NCI-H510A (cell line): Measurements from ENCODE around the gene HHATL.
A peak's percentile ranks its signal among the peaks of the same experiment; 100 is the strongest.

Source experiments
- DNase-seq: peaks from one replicate; lab custom pipeline; 2025; lab: John Stamatoyannopoulos, UW

Gene HHATL

DNA sequence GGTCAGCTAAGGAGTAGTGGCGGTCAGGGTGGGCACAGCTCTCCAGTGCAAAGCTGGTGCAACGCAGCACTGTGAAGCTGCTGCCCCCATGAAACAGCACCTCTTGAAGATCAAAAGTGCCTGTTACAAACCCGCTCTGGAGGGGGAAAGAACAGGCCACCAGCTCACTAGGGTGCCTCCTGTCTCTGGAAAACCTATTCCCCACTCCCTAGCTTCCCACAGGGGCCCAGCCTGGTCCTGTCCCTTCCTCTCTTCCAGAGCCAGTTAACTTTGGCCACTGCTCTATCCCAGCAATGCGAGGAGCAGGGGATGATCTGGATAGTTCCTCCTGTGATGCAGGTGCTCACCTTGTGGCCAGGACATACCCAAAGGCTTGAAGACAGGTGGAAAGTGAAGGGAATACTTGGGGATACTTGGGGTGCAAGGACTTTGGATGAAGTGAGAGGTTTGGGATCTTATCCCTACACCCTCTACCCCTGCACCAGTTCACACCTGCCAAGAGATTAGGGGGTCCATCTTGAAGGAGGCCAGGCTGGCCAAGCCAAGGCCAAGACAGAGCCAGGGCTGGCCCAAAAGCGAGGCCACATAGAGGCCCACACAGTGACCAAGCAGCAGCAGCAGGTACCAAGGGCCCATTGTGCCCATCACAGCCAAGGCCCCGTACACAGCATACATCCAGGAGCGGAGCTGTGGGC is 4.2 kb downstream of the HHATL start:
- DNase-seq, result no peak

DNA sequence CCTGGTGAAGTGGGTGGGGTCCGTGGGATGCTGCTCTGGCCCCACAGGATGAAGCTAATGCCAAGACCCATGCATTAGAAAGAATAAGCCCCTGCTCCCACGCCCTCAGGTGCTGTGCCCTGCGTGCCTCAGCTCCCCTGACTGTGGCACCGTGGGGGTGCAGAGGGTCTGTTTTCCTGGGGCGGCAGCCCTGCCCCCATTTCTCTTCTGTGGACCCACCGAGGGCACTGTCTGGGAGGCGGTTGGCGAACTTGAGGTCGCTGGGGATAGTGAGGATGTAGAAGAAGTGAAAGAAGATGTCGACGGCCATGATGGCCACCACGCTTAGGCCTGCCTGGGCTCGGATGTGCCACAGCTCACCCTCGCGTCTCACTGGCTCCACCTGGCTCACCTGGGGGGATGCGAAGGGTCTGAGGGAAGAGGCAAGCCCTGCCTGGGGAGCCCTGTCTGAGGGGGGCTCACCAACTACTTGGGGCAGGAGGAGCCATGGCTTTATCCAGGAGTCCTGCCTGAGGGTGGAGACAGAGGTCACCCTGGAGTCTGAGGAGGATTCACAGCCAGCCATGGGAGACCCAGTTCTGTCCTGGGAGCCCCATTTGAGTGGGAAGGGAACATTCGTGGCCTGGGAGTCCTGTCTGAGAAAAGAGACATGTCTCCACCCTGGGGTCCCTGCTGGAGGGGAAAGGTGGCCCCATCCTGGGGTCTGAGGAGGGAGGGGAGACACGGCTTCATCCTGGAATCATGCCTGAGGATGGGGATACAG is 5.1 kb downstream of the HHATL start:
- no peak for DNase-seq

DNA sequence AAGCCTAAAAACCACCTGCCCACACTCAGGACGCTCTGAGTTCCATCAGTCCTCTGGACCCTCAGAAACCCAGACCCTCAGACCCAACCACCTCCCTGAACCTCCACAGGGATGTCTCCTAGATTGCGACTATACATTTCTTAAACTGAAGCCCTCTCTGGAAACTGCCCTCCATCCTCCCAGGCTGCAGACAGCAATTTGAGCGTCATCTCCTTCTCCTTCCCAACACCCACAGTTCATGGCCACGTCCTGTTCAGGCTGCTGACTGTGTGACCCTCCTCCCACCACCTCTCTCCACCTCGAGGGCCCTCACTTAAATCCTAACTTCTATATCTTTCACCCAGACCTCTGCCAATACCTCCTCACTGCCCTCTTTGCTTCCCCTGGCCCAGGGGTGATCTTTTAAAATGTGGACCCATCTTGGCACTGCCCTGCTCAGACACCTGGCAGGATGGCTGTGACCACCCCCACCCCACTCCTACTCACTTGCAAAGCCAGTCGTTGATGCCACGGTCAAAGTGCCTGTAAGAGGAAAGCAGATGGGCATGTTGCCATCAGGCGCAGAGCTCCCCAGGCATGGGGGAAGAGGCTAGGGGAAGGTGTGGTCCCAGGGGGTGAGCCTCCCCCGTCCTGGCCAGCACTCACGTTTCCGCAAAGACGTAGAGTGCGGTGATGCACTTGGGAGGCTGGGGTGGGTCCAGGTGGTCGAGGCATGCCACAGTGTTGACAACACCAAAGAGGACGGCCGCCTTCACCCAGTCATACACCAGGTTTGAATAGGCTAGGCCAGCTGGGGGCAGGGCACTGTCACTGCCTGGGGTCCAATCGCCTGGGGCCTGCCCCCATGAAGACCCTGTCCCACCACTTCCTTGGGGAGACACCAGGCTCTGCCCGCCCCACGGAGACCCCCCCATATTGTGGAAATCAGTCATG is 6.0 kb downstream of the HHATL start:
- no peak for DNase-seq

DNA sequence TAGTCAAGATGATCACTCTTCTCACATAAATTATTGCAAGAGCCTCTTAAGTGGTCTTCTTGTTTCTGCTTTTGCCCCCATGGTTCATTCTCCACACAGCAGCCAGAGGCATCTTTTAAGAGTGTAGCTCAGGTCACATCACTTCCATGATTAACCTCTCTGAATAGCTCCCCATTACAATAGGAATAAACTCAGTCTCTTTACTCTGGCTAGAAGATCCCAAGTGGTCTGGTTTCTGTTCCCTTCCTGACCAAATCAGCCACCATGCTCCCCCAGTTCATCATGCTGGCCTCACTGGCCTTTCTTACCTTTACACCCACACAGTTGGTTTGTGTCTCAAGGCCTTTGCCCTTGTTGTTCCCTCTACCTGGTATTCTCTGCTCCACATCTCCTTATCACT is 8.2 kb downstream of the HHATL start:
- DNase-seq, result no peak

DNA sequence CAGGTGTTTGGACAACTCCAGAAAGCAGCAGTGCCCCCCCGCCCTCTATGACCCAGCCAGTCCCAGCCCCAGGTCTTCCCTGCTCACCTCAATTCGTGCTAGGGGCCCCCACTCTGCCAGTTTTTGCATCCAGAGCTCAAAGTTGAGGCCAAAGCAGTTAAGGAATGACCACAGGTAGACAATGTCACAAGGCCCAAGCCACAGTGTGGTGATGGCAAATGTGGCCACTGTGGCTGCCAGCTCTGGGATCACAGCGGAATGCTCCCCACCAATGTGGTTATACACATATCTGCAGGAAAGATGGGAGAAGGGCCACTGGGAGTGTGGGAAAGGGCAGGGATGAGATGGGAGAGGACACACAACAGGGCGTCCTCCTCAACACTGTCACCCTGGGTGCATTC is 9.1 kb downstream of the HHATL start:
- no peak for DNase-seq

DNA sequence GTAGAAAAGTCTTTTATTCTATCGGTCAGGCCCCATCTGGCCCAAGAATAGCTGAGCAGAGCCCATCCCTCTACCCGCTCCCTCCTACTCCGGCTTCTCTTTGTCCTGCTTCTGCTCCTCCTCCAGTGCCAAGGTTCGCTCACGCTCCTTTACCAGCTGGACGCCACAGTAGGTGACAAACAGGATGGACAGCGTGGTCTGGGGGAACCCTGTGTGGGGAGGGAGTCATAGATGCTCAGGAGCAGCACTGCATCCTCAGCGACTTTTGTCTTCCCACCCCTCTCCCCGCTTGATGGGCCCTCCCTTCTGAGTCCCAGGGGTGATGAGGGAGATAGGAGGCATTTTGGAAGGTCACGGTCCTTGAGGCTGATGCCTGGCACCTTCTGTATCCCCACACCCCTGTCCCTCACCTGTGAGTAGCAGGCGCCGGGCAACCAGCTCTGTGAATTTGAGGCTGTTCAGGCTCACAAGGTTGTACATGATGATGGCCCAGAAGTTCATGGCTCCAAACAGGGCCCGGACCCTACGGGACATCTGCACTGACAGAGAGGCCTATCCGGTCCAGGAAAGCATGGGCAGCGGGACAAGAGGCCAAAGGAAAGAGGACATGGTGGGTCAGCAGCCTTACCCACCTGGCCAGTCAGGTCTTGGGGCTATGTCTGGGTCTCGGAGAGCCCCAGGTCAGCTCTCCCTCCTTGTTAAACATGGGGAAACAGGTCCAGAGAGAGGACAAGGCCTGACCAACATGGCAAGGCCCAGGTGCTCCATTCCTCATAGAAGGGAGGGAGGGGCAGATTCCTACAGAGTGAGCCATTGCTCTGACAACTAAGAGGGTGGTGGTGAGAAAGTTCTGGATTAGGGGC is 9.7 kb downstream of the HHATL start:
- no peak for DNase-seq

DNA sequence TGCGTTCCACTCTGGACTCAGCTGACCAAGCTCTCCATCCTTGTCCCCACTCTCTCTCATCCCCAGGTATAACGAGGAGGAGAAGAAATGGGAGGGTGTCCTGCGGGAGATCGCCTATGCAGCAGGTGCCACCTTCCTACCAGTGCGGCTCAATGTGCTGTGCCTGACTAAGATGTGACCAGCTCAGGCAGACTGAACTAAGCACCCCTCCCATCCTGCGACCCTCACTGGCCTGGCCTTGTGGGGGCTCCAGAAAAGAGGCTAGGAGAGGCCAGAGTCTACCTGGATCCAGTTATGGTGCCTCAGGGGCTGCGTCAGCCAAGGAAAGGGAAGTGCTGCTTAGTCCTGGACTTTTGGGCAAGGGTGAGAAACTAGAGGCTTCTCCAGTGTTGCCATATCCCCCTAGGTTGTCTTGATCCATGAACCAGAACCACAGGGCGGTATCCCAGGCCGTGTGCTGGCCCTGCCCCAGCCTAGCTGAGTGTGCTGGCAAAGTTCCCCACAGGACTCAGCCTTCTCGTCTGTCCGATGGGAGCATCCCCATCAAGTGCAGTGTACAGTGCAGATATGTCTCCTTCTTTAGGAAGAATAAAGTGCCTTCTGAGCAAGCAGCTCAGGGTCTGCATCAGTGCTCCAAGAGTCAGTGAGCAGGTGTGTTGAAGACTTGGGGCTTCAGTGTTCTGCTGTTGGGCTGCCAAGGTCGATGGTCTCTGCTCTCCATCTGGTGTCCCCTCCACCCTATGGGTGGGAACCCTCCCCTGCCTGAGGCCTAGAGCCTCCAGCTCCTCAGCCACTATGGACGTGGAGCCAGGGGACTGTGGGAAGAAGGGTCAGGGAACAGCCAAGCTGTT is 10.6 kb downstream of the HHATL start:
- no peak for DNase-seq

DNA sequence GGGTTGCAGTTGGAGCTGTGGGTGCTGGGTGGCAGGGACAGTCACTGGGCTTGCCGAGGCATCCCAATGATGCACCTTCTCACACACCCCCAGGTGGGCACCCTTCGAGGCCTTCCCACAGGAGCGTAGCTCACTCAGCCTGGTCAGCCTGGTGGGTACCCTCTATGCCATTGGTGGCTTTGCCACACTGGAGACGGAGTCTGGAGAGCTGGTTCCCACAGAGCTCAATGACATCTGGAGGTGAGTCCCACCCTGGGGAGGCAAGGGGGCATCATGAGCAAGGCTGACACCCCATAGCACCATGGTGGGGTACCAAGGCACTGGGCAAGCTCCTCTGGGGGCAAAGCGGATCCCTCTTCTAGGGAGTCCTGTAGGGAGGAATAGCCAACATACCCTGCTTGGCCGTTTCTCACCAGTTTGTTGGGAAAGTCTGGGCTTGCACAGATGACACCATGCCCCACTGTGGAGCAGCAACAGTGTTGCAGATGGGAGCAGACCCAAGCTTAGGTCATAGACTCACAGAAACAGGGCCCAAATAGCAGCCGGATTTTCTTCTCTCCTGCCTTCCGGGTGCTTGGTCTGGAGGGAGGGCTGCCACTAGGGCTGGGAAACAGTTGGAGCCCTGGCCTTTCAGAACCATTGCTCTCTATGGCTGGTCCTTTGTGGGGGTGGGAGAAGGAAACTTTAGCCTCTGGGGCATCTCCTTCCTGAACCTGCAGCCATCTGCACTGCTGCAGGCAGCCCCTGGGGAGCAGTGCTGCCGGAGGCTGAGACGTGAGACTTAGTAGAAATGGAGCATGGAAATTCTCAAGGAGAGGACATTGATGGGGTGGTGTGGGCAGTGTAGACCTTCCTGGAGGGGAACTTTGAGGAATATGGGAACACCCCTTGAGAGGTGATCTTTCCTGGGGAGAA is 11.6 kb downstream of the HHATL start:
- DNase-seq, result no peak

DNA sequence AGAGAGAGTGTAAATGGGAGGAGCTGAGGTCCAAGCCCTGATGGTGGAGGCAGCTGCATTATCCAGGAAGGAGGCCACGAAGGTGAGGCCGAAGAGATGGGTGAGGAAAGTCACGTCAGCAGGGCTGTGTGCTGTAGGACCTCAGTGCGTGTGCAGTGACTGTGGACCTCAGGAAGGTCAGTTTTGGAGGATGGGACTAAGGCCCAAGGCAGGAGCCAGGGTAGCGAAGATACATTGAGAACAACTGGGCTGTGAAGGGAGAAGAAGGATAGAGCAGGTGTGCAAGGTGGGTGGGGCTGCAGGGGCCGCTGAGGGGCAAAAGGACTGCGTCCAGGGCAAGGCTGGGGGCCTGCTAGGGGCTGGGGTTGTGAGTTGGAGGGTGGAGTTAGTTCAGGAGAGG is 12.4 kb downstream of the HHATL start:
- no peak for DNase-seq

DNA sequence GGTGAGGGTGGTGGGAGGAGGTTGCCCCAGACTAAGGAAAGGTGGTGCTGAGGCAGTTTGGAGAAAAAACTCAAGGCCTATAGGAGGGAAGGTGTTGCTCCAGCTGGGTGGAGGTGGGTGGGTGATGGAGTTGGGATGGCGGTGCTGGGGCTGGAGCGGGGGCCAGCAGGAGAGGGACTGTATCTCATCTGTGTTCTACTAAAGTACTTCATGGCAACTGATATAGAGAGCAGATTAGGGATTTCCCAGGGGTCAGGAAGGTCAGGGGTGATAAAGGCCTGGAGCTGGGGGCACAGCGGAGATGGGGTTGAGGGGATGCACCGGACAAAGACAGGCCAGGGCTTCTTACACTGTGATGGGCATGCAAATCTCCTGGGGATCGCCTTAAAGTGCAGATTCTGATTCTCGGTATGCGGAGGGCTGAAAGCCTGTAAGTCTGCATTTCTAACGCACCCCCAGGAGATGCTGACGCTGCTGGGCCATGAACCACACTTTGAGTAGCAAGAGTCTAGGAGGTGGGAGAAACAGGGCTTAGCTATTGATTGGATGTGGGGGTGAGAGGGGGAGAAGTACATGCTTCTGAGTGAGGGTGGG is 13.1 kb downstream of the HHATL start:
- DNase-seq, result no peak

DNA sequence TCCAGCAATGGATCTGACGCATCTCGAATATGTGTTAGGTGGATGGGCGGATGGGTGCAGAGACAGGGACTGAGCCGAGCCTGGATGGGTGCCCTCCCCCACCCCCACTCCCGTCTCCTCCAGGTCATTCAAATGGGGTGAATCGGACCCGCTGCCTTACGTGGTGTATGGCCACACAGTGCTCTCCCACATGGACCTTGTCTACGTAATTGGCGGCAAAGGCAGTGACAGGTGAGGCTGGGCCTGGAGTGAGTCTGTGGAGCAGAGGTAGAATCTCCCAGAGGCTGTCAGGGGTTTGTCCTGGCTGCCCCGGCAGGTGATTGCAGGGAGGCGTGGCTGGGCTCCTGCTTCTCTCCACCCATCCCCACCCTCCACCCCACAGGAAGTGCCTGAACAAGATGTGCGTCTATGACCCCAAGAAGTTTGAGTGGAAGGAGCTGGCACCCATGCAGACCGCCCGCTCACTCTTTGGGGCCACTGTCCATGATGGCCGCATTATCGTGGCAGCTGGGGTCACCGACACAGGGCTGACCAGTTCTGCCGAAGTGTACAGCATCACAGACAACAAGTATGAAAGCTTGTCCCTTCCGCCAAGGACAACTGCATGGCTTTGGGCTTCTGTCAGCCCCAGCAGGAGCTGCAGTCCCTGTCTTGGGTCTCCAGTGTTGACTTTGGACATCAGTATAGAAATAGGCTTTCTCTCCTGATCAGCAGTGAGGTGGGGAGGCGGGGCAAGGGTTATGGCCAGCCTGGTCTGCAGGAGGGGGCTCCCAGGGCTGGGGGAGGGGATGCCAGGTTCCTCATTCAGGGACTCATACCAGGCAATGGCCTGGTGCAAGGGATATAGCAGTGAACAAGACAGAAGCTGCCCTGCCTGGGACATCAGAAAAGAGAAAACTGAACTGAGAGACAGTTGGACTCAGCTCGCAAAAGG is 13.8 kb downstream of the HHATL start:
- peak; percentile 38 for DNase-seq

DNA sequence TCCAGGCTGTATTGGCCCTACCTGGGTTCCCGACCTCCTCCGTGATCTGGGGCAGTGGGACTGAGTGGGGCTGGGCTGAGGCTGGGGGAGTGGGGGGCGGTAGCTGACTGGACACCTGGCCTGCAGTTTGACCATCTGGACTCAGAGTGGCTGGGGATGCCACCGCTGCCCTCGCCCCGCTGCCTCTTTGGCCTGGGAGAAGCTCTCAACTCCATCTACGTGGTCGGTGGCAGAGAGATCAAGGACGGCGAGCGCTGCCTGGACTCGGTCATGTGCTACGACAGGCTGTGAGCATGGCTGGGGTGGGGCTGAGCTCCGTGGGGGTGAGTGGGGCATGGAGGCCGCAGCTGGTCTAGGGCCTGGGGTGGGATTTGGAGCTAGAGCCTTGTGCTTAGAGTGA is 14.6 kb downstream of the HHATL start:
- DNase-seq, result no peak

DNA sequence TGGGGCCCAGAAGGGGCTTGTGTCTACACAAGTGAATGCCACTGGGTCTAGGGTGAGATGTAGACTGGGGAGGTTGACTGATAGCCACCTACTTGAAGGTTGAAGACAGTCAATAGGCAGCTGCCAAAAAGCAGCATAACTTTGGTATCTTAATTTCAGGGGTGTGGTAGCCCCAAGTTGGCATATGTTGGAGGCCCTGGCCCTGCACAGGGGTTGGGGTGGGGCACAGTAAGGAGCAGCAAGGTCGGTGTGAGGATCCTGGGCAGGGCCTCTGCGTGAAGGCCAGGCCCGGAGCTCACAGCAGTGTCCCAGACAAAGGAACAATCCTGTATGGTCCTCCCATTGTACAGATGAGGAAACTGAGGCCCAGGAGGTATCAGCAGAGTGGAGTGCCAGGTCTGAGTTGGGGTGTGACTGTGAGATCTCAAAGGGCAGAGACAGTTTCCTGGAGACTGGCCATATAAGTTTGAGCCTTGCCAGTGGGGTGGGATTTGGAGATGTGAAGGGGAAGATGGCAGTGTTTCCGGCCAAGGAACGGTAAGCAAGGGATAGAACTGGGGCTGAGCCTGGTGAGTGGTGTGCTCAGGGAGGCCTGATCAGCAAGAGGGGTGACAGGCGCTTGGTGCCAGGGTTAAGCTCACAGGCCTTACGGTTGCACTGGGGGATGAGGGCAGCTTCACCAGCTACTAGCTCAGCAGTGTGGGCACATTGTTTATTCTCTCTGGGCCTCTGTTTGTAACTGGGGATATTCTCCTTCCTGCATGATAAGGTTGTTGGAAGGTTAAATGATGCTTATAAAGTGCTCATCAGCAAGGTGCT is 15.6 kb downstream of the HHATL start:
- DNase-seq, result no peak

DNA sequence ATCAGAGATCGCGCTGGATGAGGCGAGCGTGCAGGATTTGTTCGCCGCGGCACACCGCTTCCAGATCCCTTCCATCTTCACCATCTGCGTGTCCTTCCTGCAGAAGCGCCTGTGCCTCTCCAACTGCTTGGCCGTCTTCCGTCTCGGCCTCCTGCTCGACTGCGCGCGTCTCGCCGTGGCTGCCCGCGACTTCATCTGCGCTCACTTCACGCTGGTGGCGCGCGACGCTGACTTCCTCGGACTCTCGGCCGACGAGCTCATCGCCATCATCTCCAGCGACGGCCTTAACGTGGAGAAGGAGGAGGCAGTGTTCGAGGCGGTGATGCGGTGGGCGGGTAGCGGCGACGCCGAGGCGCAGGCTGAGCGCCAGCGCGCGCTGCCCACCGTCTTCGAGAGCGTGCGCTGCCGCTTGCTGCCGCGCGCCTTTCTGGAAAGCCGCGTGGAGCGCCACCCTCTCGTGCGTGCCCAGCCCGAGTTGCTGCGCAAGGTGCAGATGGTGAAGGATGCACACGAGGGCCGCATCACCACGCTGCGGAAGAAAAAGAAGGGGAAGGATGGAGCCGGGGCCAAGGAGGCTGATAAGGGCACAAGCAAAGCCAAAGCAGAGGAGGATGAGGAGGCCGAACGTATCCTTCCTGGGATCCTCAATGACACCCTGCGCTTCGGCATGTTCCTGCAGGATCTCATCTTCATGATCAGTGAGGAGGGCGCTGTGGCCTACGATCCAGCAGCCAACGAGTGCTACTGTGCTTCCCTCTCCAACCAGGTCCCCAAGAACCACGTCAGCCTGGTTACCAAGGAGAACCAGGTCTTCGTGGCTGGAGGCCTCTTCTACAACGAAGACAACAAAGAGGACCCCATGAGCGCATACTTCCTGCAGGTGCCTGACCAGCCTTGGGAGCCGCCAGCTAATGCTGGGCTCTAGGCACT is 16.4 kb downstream of the HHATL start:
- no peak for DNase-seq

DNA sequence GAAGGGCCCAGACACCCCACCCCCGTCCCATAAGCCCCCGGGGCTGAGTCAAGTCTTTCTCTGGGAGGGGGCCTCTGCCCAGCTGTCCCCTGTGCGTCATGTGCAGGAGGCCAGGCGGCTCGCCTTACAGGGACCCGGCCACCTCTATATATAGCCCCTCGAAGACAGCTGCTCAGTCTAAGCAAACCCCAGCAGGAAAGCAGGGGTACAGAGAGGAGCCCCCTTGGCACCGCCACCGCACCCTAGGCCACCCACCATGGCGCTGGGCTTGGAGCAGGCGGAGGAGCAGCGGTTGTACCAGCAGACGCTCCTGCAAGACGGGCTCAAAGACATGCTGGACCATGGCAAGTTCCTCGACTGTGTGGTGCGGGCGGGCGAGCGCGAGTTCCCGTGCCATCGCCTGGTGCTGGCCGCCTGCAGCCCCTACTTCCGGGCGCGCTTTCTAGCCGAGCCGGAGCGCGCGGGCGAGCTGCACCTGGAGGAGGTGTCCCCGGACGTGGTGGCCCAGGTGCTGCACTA is 17.2 kb downstream of the HHATL start, which contains the start of gene KLHL40:
KLHL40 (plus strand) TSS at position 175 of the 519 bp plus-strand sequence; CDS start at position 257, 82 bp downstream.
- DNase-seq, result no peak
